OCI-LY1 (cell line): ENCODE data around the gene KBTBD12.

Source experiments
- H2AFZ ChIP-seq: fragments of 200-600 bp; sonication (generic), shearing (Covaris generic); 2 replicates; pipeline ENCODE4 v1.6.0; 2014; ENCODE audit warnings: antibody characterized with exemption, mild to moderate bottlenecking, low read length
- H3F3A ChIP-seq: fragments of 200-600 bp; sonication (generic), shearing (Covaris generic); 2 replicates; pipeline ENCODE4 v1.6.0; 2014; ENCODE audit warnings: mild to moderate bottlenecking, antibody characterized with exemption, low read length, moderate library complexity; ENCODE audit not compliant: insufficient read depth
- H3K27ac ChIP-seq: fragments of 200-600 bp; sonication (generic); 2 replicates; pipeline ENCODE4 v1.5.1; 2014; ENCODE audit warnings: low read length, mixed run types, mild to moderate bottlenecking, low read depth; ENCODE audit not compliant: poor library complexity, severe bottlenecking
- H3K27me3 ChIP-seq: fragments of 200-600 bp; sonication (generic); 2 replicates; pipeline ENCODE4 v1.6.0; 2014; ENCODE audit warnings: antibody characterized with exemption, mild to moderate bottlenecking, low read length, moderate library complexity; ENCODE audit not compliant: insufficient read depth
- H3K36me3 ChIP-seq: fragments of 200-600 bp; sonication (generic); 2 replicates; pipeline ENCODE4 v1.6.1; 2014; ENCODE audit warnings: mild to moderate bottlenecking, antibody characterized with exemption, low read length, moderate library complexity, mixed read lengths; ENCODE audit not compliant: insufficient read depth
- H3K4me1 ChIP-seq: fragments of 200-600 bp; sonication (generic); 2 replicates; pipeline ENCODE4 v1.5.1; 2014; ENCODE audit warnings: mild to moderate bottlenecking, low read length, moderate library complexity; ENCODE audit not compliant: insufficient read depth, severe bottlenecking
- H3K4me2 ChIP-seq: fragments of 200-600 bp; sonication (generic), shearing (Covaris generic); 2 replicates; pipeline ENCODE4 v1.6.1; 2014; ENCODE audit warnings: low read length
- H3K4me3 ChIP-seq: fragments of 200-600 bp; sonication (generic); 2 replicates; pipeline ENCODE4 v1.5.1; 2014; ENCODE audit warnings: low read length, low read depth, mild to moderate bottlenecking, mixed read lengths; ENCODE audit not compliant: poor library complexity, severe bottlenecking
- H3K79me2 ChIP-seq: fragments of 200-600 bp; shearing (Covaris generic); 2 replicates; pipeline ENCODE4 v1.6.1; 2016; ENCODE audit warnings: mixed run types, low read length, mixed read lengths; ENCODE audit not compliant: insufficient read depth
- H3K9ac ChIP-seq: fragments of 200-600 bp; sonication (generic), shearing (Covaris generic); 2 replicates; pipeline ENCODE4 v1.6.1; 2014; ENCODE audit warnings: mild to moderate bottlenecking, low read length, mixed read lengths
- H3K9me2 ChIP-seq: fragments of 200-600 bp; sonication (generic), shearing (Covaris generic); 2 replicates; pipeline ENCODE4 v1.6.1; 2014; ENCODE audit warnings: low read depth, mild to moderate bottlenecking, low read length, mixed read lengths
- H3K9me3 ChIP-seq: fragments of 200-600 bp; shearing (Covaris generic); 2 replicates; pipeline ENCODE4 v1.6.1; 2014; ENCODE audit warnings: low read length, mixed read lengths
- H4K20me1 ChIP-seq: fragments of 200-600 bp; sonication (generic), shearing (Covaris generic); 2 replicates; pipeline ENCODE4 v1.6.0; 2016; ENCODE audit warnings: mild to moderate bottlenecking, low read length; ENCODE audit not compliant: insufficient read depth
- CTCF ChIP-seq: fragments of 200-600 bp; sonication (generic), shearing (Covaris generic); IDR thresholded peaks from 2 replicates; pipeline ENCODE4 v1.5.1; 2017; ENCODE audit warnings: mild to moderate bottlenecking, antibody characterized with exemption, low read length, moderate library complexity, mixed read lengths
- EZH2 ChIP-seq: fragments of 200-600 bp; sonication (generic), shearing (Covaris generic); IDR thresholded peaks from 2 replicates; pipeline ENCODE4 v1.8.0; 2017; ENCODE audit warnings: borderline replicate concordance, mixed run types, mild to moderate bottlenecking, antibody characterized with exemption, low read length, moderate library complexity, mixed read lengths

KBTBD12 gene

GRCh38 chr3:127962937-127963336, 47.9 kb downstream of the KBTBD12 start:
- H3F3A ChIP-seq = no peaks in the 10 kb centered on the region
- no peaks in the 10 kb centered on the region for H3K36me3 ChIP-seq
- no peak overlapping the region for H3K4me3 ChIP-seq
- H3K4me1 ChIP-seq = no peaks in the 10 kb centered on the region
- H3K79me2 ChIP-seq = no peaks in the 10 kb centered on the region
- H4K20me1 ChIP-seq = no peaks in the 10 kb centered on the region
- H3K9me2 ChIP-seq = no peaks in the 10 kb centered on the region
- no peaks in the 10 kb centered on the region for H3K9me3 ChIP-seq
- no peak overlapping the region for H3K27ac ChIP-seq
- H3K9ac ChIP-seq = no peak overlapping the region
- H3K27me3 ChIP-seq = no peaks in the 10 kb centered on the region
- TF ChIP-seq CTCF (no peak), EZH2 (no peak)
- no peak overlapping the region for H3K4me2 ChIP-seq
- H2AFZ ChIP-seq = no peak overlapping the region

- Histone ChIP-seq H2AFZ (no peak overlapping the region), H4K20me1 (no peaks in the 10 kb centered on the region), H3K4me3 (no peak overlapping the region), H3K36me3 (no peaks in the 10 kb centered on the region), H3K9me3 (no peaks in the 10 kb centered on the region), H3K9me2 (no peaks in the 10 kb centered on the region), H3K27ac (no peak overlapping the region), H3K27me3 (no peaks in the 10 kb centered on the region), H3K9ac (no peak overlapping the region), H3K4me1 (no peaks in the 10 kb centered on the region), H3K79me2 (no peaks in the 10 kb centered on the region), H3K4me2 (no peak overlapping the region), H3F3A (no peaks in the 10 kb centered on the region)
- TF ChIP-seq CTCF = no peak
- no peak for TF ChIP-seq EZH2
Observed at GRCh38 chr3:127964053-127964452, 49.0 kb downstream of the KBTBD12 start.

- H3K4me3 ChIP-seq = no peak overlapping the region
- no peaks in the 10 kb centered on the region for H3K9me3 ChIP-seq
- TF ChIP-seq CTCF = no peak
- TF ChIP-seq EZH2 = no peak
Observed at GRCh38 chr3:127964816-127965215, 49.8 kb downstream of the KBTBD12 start.

More at GRCh38 chr3:127964816-127965215, 49.8 kb downstream of the KBTBD12 start:
- Histone ChIP-seq H3K27me3 (no peaks in the 10 kb centered on the region), H3K79me2 (no peaks in the 10 kb centered on the region), H3K36me3 (no peaks in the 10 kb centered on the region), H3K27ac (no peak overlapping the region), H3K4me2 (no peak overlapping the region), H3F3A (no peaks in the 10 kb centered on the region), H4K20me1 (no peaks in the 10 kb centered on the region), H2AFZ (no peak overlapping the region), H3K9ac (no peak overlapping the region), H3K4me1 (no peaks in the 10 kb centered on the region), H3K9me2 (no peaks in the 10 kb centered on the region)
